ENCODE measurements around the gene DMRTC2.
"Not testable (repeated sequence)": the region's sequence is repeated elsewhere in the genome, so short reads cannot be mapped to it uniquely, and the experiment has no call there.

The DMRTC2 gene

DNA sequence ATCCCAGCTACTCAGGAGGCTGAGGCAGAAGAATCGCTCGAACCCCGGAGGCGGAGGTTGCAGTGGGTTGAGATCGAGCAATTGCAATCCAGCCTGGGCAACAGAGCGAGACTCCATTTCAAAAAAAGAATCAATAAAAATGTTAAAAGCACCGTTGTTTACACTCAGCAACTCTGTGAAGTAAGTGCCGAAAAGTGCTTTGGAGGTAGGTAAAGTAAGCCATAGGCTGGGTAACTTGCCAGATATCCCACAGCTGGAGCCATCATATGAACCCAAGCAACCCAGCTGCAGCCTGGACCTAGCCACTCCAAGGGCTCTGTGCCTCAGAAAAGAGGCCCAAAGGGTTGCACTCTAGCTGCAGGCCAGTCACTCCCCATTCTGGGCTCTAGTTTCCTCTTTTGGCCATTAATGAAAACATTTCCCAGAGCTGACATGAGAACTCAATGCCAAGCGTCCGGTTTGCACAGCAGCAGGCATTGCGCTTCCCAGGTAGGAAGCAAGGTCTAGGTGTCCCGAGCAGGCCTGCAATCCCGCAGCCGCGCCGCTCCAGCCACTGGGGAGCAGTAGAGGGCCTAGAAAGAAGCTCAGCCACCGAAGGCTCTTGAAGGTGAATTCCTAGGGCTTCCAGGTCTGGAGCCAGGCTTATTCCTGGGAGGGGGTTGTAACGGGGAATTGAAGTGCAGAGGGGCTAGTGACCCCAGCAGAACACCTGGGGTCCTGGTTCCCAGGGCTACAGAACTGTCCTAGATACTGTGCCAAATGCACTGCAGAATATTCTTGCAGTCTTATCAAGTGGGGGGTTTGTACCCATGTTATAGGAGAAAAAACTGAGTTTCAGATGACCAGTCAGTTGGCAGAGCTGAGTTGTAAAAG, 28.2 kb downstream of the DMRTC2 start:
- Histone ChIP-seq H3K9ac (ENCODE audit: low read length) (no peak overlapping the region), H3K36me3 (ENCODE audit: insufficient read depth, low read length) (peaks cover 40% of the 10 kb centered on the region), H3K27me3 (ENCODE audit: control insufficient read depth in 1 of 2, insufficient read depth in 2 of 2, low read length in 2 of 2) (no peaks in the 10 kb centered on the region), H3K4me1 (ENCODE audit: insufficient read depth, low read length) (peaks cover 3% of the 10 kb centered on the region), H3K4me3 (ENCODE audit: low read depth in 1 of 2, low read length in 2 of 2) (no peak overlapping the region), H3K9me3 (ENCODE audit: low read length) (no peaks in the 10 kb centered on the region), H3K27ac (ENCODE audit: low read depth, low read length) (no peak overlapping the region)

DNA sequence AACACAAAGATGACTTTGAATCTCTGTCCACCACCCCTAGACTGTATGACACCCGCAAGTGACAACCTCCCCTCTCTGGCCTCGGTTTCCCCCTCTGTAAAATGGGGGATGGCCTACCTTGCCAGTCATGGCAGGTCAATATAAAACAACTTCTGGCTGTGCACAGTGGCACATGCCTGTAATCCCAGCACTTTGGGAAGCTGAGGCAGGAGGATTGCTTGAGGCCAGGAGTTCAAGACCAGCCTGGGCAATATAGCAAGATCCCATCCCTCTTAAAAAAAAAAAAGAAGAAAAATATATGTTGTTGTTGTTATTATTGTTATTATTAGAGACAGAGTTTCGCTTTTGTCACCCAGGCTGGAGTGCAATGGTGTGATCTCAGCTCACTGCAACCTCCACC, 31.1 kb downstream of the DMRTC2 start:
- peaks cover 16% of the 10 kb centered on the region for H3K36me3 ChIP-seq (ENCODE audit: insufficient read depth, low read length)
- not testable (repeated sequence) for H3K4me1 ChIP-seq (ENCODE audit: insufficient read depth, low read length); H3K27ac ChIP-seq (ENCODE audit: low read depth, low read length)

DNA sequence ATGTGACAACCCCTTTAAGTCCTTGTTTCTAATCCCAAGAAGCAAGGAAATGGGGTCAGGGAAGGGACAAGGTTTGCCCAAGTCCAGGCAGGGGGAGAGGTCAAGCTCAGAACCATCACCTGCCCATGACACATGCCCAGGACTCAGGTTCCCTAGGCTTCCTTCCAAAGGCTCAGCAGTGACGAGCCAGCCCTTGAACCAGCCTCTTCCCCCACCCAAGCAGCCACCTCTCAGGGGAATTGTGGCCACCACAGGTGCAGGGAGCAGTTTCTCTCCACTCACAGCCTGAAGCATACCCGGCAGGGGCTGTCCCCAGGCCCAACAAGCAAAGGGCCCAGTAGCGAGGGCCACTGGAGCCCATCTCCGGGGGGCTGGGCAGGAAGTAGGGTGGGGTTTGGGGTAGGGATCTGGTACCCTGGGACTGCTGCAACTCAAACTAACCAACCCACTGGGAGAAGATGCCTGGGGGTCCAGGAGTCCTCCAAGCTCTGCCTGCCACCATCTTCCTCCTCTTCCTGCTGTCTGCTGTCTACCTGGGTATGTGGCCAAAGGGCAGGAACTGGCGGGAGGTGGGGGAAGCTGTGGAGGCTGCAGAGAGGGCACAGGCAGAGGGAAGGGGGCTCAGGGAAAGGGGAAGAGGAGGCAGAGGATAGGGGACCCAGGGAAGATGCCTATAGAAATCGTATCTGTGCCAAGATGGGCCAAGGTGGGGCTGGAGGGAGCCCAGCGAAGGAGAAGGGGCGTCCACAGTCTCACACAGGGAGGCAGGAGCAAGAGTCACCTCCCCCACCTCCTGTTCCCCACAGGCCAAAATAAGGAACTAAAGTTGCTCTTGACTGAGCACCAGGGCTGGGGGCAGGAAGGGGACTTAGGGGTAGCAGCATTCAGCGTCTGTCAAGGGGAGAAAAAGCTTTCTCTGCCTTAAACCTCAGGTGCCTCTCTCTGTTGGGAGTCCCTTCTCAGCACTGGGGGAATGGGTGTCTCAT, 32.3 kb downstream of the DMRTC2 start, which contains the start of gene CD79A:
Gene CD79A, plus strand, starts transcription at position 433 of the 986 bp plus-strand sequence. Its CDS starts 26 bp downstream, at position 459.
- Histone ChIP-seq H3K4me3 (ENCODE audit: low read depth in 1 of 2, low read length in 2 of 2) (no peak within 1 kb of the TSS), H3K9ac (ENCODE audit: low read length) (no peak within 1 kb of the TSS), H3K27me3 (ENCODE audit: control insufficient read depth in 1 of 2, insufficient read depth in 2 of 2, low read length in 2 of 2) (no peaks in the 10 kb centered on the region), H3K36me3 (ENCODE audit: insufficient read depth, low read length) (peaks cover 6% of the 10 kb centered on the region), H3K4me1 (ENCODE audit: insufficient read depth, low read length) (peaks cover 1% of the 10 kb centered on the region), H3K27ac (ENCODE audit: low read depth, low read length) (no peak within 1 kb of the TSS), H3K9me3 (ENCODE audit: low read length) (no peaks in the 10 kb centered on the region)

More for the DNA sequence above, 31.1 kb downstream of the DMRTC2 start:
- not testable (repeated sequence) for H3K9ac ChIP-seq (ENCODE audit: low read length); H3K27me3 ChIP-seq (ENCODE audit: control insufficient read depth in 1 of 2, insufficient read depth in 2 of 2, low read length in 2 of 2); H3K4me3 ChIP-seq (ENCODE audit: low read depth in 1 of 2, low read length in 2 of 2); H3K9me3 ChIP-seq (ENCODE audit: low read length)

DNA sequence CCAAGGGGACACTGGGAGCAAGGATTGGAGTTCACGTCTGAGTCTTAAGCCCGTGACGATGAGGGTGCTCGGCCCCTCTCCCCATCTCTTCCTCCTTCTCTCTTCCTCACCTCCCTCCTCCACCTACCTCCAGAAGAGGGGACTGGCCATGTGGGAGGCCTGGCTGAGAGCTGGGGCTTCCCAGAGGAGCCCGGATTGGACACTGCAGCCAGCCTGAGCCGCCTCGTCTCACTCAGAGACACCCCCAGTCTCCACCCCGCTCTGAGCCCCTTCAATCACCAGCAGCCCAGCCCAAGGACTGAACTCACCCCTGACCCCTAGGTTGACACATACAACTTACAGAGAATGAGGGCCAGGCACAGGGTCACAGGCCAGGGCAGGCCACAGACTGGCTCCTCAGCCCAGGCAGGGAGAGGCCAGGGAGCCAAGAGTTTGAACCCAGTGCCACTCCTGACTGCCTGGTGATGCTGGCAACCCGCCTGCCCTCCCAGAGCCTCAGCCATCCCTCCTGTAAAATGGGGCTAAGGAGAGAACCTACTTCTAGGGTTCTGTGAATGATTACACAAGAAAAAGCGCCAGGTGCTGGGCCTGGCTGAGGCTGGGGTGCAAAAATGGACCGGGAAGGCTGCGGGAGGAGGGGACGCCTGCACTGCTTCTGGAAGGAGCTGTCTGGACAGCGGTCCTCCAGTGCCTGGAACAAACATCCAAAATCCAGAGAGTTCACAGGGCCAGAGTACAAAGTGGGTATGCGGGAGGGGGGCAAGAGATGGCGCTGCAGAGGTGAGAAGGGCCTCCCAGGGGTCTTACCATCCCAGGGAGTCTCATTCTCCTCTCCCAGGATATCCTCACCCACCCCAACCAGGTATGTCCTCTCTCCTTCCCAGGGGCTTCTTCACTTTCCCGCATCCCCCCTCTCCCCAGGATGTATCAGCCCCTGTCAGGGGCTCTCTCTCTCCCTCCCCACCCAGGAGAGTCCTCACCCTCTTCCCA, 33.4 kb downstream of the DMRTC2 start:
- Histone ChIP-seq H3K36me3 (ENCODE audit: insufficient read depth, low read length) (no peaks in the 10 kb centered on the region), H3K9me3 (ENCODE audit: low read length) (no peaks in the 10 kb centered on the region), H3K4me1 (ENCODE audit: insufficient read depth, low read length) (peaks cover 6% of the 10 kb centered on the region), H3K9ac (ENCODE audit: low read length) (no peak overlapping the region), H3K4me3 (ENCODE audit: low read depth in 1 of 2, low read length in 2 of 2) (no peak overlapping the region), H3K27ac (ENCODE audit: low read depth, low read length) (no peak overlapping the region), H3K27me3 (ENCODE audit: control insufficient read depth in 1 of 2, insufficient read depth in 2 of 2, low read length in 2 of 2) (no peaks in the 10 kb centered on the region)

GRCh38 chr19:41879080-41879479, 34.2 kb downstream of the DMRTC2 start:
- no peaks in the 10 kb centered on the region for H3K27me3 ChIP-seq (ENCODE audit: control insufficient read depth in 1 of 2, insufficient read depth in 2 of 2, low read length in 2 of 2)
- peaks cover 6% of the 10 kb centered on the region for H3K4me1 ChIP-seq (ENCODE audit: insufficient read depth, low read length)
- H3K9ac ChIP-seq (ENCODE audit: low read length) = no peak overlapping the region
- no peaks in the 10 kb centered on the region for H3K36me3 ChIP-seq (ENCODE audit: insufficient read depth, low read length)
- H3K4me3 ChIP-seq (ENCODE audit: low read depth in 1 of 2, low read length in 2 of 2) = no peak overlapping the region
- no peaks in the 10 kb centered on the region for H3K9me3 ChIP-seq (ENCODE audit: low read length)
- no peak overlapping the region for H3K27ac ChIP-seq (ENCODE audit: low read depth, low read length)

- peaks cover 9% of the 10 kb centered on the region for H3K4me1 ChIP-seq (ENCODE audit: insufficient read depth, low read length)
- H3K9ac ChIP-seq (ENCODE audit: low read length) = no peak overlapping the region
- no peak overlapping the region for H3K4me3 ChIP-seq (ENCODE audit: low read depth in 1 of 2, low read length in 2 of 2)
- no peaks in the 10 kb centered on the region for H3K9me3 ChIP-seq (ENCODE audit: low read length)
- H3K27me3 ChIP-seq (ENCODE audit: control insufficient read depth in 1 of 2, insufficient read depth in 2 of 2, low read length in 2 of 2) = no peaks in the 10 kb centered on the region
- no peak overlapping the region for H3K27ac ChIP-seq (ENCODE audit: low read depth, low read length)
- no peaks in the 10 kb centered on the region for H3K36me3 ChIP-seq (ENCODE audit: insufficient read depth, low read length)
These were observed 35.0 kb downstream of the DMRTC2 start for GRCh38 chr19:41879670-41880328.

DNA sequence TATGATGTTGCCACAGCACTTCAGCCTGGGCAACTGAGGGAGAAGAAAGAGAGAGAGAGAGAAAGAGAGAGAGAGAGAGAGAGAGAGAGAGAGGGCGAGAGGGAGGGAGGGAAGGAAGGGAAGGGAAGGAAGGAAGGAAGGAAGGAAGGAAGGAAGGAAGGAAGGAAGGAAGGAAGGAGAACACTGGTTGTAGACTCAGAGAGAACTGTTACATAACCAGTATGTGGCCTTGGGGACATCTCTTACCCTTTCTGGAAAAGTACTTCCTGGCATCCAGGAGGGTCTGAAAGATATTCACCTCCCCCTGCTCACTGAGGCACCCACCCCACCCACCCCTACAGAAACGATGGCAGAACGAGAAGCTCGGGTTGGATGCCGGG, 35.5 kb downstream of the DMRTC2 start:
- H3K9me3 ChIP-seq (ENCODE audit: low read length) = no peaks in the 10 kb centered on the region
- peaks cover 13% of the 10 kb centered on the region for H3K4me1 ChIP-seq (ENCODE audit: insufficient read depth, low read length)
- no peaks in the 10 kb centered on the region for H3K27me3 ChIP-seq (ENCODE audit: control insufficient read depth in 1 of 2, insufficient read depth in 2 of 2, low read length in 2 of 2)
- no peaks in the 10 kb centered on the region for H3K36me3 ChIP-seq (ENCODE audit: insufficient read depth, low read length)
- H3K4me3 ChIP-seq (ENCODE audit: low read depth in 1 of 2, low read length in 2 of 2) = no peak overlapping the region
- no peak overlapping the region for H3K27ac ChIP-seq (ENCODE audit: low read depth, low read length)
- H3K9ac ChIP-seq (ENCODE audit: low read length) = no peak overlapping the region

DNA sequence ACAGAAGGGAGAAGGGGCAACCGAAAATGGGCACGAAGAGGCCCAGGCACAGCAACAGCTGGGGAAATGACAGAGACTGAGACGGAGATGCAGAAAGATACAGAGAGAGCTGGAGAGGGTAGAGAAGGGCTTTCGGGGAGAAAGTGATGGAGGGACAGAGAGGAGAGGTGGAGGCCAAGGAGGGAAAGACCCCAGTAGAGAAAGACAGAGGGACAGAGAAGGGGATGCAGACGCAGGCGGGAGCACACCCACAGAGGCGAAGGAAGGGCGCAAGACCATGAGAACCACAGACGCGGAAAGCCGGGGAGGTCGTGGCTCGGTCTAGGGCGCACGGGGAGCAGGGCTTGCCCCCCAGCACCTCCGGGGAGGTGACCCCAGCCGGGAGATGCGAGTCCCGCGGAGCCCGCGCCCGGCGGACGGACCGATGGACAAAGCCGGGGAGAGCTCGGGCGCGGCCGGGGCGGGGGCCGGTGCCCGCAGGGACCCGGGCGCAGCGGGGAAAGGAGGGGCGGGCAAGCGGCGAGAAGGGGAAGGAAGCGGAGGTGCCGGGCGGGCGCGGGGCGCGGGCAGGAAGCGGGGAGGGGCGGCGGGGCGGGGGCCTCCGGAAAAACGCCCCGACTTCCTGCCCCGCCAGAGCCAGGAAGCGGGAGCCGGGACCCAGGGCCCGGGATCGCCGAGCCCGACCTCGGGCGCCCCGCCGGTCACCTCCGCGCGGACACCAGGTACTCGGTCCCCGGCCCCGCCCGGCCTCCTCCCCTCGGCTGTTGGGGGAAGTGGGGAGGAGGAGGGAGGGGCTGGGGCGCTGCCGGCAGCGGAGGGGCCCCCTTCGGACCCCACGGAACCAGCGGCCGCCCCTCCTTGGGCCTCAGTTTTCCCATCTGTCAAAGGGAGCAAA, 38.0 kb downstream of the DMRTC2 start, which contains the start of gene ARHGEF1:
Gene ARHGEF1, plus strand, starts transcription at position 617 of the 895 bp plus-strand sequence. CDS start 4,899 bp downstream, outside the sequence.
- Histone ChIP-seq H3K9ac (ENCODE audit: low read length) (peak within 1 kb of the TSS; percentile 47), H3K4me3 (ENCODE audit: low read depth in 1 of 2, low read length in 2 of 2) (peak within 1 kb of the TSS; percentile 86 to 99), H3K9me3 (ENCODE audit: low read length) (no peaks in the 10 kb centered on the region), H3K36me3 (ENCODE audit: insufficient read depth, low read length) (no peaks in the 10 kb centered on the region), H3K4me1 (ENCODE audit: insufficient read depth, low read length) (peaks cover 13% of the 10 kb centered on the region), H3K27me3 (ENCODE audit: control insufficient read depth in 1 of 2, insufficient read depth in 2 of 2, low read length in 2 of 2) (no peaks in the 10 kb centered on the region), H3K27ac (ENCODE audit: low read depth, low read length) (peak within 1 kb of the TSS; percentile 78)

DNA sequence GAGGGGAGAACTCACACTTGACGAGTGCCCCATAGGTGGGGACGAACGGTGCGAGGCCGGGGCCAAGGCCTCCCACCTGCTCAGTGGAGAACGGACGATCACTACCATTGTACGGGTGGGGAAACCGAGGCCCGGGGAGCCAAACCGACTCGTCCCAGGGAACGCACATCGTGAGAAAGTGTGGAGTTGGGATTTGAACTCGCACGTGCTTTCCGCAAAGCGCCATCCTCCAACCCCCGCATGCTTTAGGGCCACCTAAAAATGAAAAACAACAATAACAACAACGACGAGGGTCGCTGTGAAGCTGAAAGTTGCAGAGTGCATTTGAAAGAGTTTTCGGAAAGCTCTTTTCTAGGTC, 38.6 kb downstream of the DMRTC2 start:
- Histone ChIP-seq H3K9ac (ENCODE audit: low read length) (peak overlapping the region; percentile 47), H3K27ac (ENCODE audit: low read depth, low read length) (peak overlapping the region; percentile 72), H3K27me3 (ENCODE audit: control insufficient read depth in 1 of 2, insufficient read depth in 2 of 2, low read length in 2 of 2) (no peaks in the 10 kb centered on the region), H3K4me3 (ENCODE audit: low read depth in 1 of 2, low read length in 2 of 2) (peak overlapping the region; percentile 86 to 99), H3K36me3 (ENCODE audit: insufficient read depth, low read length) (no peaks in the 10 kb centered on the region), H3K4me1 (ENCODE audit: insufficient read depth, low read length) (peaks cover 13% of the 10 kb centered on the region), H3K9me3 (ENCODE audit: low read length) (no peaks in the 10 kb centered on the region)
